Transverse colon (tissue), 3 donors: ENCODE results near the gene PCDHB12.
A peak's percentile ranks its signal among the peaks of the same experiment; 100 is the strongest.

Experiments
- CTCF ChIP-seq, 5 experiments: fragments of 200-600 bp in 3 of 5; fragments of 450-650 bp in 2 of 5; sonication (generic) in 3 of 5; IDR thresholded peaks; 1 replicate in 2 of 5; 2 replicates in 3 of 5; pipeline ENCODE4 v1.5.1; 2016 to 2017; ENCODE audit warnings: antibody characterized with exemption in 5 of 5, inconsistent platforms in 3 of 5, mild to moderate bottlenecking in 2 of 5, moderate library complexity in 1 of 5
- EP300 ChIP-seq: sonication (generic); formaldehyde crosslinking; IDR thresholded peaks from one replicate; pipeline ENCODE4 v1.6.1; 2017; ENCODE audit warnings: antibody characterized with exemption, low read depth
- POLR2A ChIP-seq: fragments of 450-650 bp; IDR thresholded peaks from one replicate; pipeline ENCODE4 v1.6.1; 2016; ENCODE audit warnings: antibody characterized with exemption, mild to moderate bottlenecking, moderate library complexity

- TF ChIP-seq POLR2A: no peak
- peak in 1 of 5 experiments; percentile 4 for TF ChIP-seq CTCF (IDR thresholded peaks at IDR 0.05)
- no peak for TF ChIP-seq EP300
Observed at GRCh38 chr5:141182248-141182647, 26.3 kb upstream of the PCDHB12 start, which contains the start of gene PCDHB16.
